ENCODE data around the gene MOK.

DNA sequence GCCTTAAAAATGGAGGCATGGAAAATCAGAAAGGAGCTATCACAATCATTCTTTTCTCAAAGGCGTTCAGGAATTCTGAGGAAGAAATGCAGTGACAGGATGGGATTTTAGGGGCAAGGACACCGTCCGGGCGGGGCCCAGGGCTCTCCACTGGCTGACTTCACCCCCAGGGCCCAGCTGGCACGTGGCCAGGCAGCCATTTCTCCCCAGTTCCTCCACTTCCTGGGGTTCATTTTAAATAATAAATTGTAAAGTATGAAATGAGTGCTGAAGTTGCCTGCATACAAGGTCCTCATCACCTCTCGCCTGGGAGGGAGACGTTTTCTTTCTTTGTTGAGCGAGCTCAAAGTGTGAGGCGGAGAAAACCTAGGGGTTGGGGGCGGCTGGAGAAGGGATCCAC is 91.5 kb downstream of the MOK start:
- TF ChIP-seq, protein P1, sequence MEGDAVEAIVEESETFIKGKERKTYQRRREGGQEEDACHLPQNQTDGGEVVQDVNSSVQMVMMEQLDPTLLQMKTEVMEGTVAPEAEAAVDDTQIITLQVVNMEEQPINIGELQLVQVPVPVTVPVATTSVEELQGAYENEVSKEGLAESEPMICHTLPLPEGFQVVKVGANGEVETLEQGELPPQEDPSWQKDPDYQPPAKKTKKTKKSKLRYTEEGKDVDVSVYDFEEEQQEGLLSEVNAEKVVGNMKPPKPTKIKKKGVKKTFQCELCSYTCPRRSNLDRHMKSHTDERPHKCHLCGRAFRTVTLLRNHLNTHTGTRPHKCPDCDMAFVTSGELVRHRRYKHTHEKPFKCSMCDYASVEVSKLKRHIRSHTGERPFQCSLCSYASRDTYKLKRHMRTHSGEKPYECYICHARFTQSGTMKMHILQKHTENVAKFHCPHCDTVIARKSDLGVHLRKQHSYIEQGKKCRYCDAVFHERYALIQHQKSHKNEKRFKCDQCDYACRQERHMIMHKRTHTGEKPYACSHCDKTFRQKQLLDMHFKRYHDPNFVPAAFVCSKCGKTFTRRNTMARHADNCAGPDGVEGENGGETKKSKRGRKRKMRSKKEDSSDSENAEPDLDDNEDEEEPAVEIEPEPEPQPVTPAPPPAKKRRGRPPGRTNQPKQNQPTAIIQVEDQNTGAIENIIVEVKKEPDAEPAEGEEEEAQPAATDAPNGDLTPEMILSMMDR (conservative IDR thresholded peaks at IDR 0.05 in 1 of 2, IDR thresholded peaks at IDR 0.05 in 1 of 2; ENCODE audit: extremely low read depth in 1 of 2, insufficient read depth in 1 of 2, low read depth in 1 of 2, low read length in 2 of 2): no peak
- TF ChIP-seq EZH2 (IDR thresholded peaks at IDR 0.05; ENCODE audit: borderline replicate concordance, low read length): no peak

Data from mammary epithelial cell (primary cell).